H1 (cell line): ENCODE results near the gene EIF4A2. TPM values are rescaled to one million over a fixed set of nuclear protein-coding genes. Genes with fewer than 3 reads are reported as not detected.

Experiments
- BCL11A ChIP-seq, 2 experiments: IDR thresholded peaks; one replicate each; pipeline ENCODE4 v1.6.1; 2011; ENCODE audit warnings: low read depth in 2 of 2, low read length in 2 of 2, mild to moderate bottlenecking in 2 of 2
- HDAC2 ChIP-seq, 2 experiments: fragments of 300-600 bp in 1 of 2; sonication (generic) in 1 of 2; IDR thresholded peaks; 2 replicates each; pipeline ENCODE4 v1.6.1; 2011 to 2012; ENCODE audit warnings: low read depth in 2 of 2, low read length in 2 of 2, mild to moderate bottlenecking in 2 of 2, moderate library complexity in 2 of 2, borderline replicate concordance in 1 of 2, inconsistent platforms in 1 of 2
- KDM4A ChIP-seq: IDR thresholded peaks from one replicate; pipeline ENCODE4 v1.7.1; 2012; ENCODE audit warnings: low read depth, mild to moderate bottlenecking, moderate library complexity, low read length, inconsistent platforms; ENCODE audit not compliant: severe bottlenecking
- MAX ChIP-seq: IDR thresholded peaks from 2 replicates; pipeline ENCODE4 v1.6.1; 2012; ENCODE audit warnings: inconsistent platforms
- PHF8 ChIP-seq: fragments of 200-600 bp; sonication (generic); conservative IDR thresholded peaks from 2 replicates; pipeline ENCODE4 v1.7.1; 2012; ENCODE audit warnings: low read depth, mild to moderate bottlenecking, inconsistent platforms, low read length, moderate library complexity
- polyA plus RNA-seq, 7 experiments: library from polyadenylated mRNA; depleted of rRNA in 3 of 7; stranded (reverse) in 5 of 7; unstranded in 2 of 7; fragments of >200 nt in 5 of 7; fragments of 200-250 nt in 2 of 7; gene quantifications; 1 replicate in 5 of 7; 2 replicates in 1 of 7; 4 replicates in 1 of 7; pipeline versions ENCODE4 v1.2.1 to v1.2.3, GENCODE V29; 2011 to 2013; ENCODE audit warnings: missing spikeins in 2 of 7, mixed read lengths in 2 of 7
- total RNA-seq: library from RNA; stranded (reverse); fragmentation: NEBNext Ultra II Directional; extraction: Animal tissue kit (Norgen Biotek cat#: 25700); gene quantifications from 2 replicates; pipeline ENCODE4 v1.2.1, GENCODE V29; 2021
- TF ChIP-seq, protein P1 (sequence below): fragments of 300-600 bp; sonication (generic); IDR thresholded peaks from 2 replicates; pipeline ENCODE4 v1.7.1; 2012; ENCODE audit warnings: low read length, moderate library complexity, mild to moderate bottlenecking, inconsistent platforms; ENCODE audit not compliant: insufficient replicate concordance

EIF4A2 gene
- total and polyA plus RNA-seq, 2 of the 8 experiments (the other 6 are each of a cell fraction or from before 2014, with no cell fraction given), result 527 to 604 TPM

DNA sequence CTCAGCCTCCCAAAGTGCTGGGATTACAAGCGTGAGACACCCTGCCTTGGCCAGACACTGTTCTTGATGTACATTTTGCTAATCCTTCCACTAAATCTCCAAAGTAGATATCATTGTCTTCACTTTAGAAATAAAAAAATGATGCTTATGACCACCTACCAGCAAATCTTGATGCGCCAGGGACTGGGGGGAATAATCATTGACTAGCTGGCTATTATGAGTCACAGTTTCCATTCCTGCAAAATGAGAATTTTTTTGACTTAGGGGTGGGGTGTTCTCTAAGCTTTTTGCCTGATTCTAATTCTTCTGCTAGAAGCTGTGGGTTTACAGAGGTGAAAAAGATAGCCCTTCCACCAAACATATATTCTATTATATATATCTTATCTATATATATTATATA is 40.0 kb downstream of the EIF4A2 start (continued):
- no peak for TF ChIP-seq PHF8
- no peak for TF ChIP-seq BCL11A (IDR thresholded peaks at IDR 0.05; ENCODE audit: low read depth in 2 of 2, low read length in 2 of 2)
- TF ChIP-seq KDM4A, result no peak
- TF ChIP-seq, protein P1, sequence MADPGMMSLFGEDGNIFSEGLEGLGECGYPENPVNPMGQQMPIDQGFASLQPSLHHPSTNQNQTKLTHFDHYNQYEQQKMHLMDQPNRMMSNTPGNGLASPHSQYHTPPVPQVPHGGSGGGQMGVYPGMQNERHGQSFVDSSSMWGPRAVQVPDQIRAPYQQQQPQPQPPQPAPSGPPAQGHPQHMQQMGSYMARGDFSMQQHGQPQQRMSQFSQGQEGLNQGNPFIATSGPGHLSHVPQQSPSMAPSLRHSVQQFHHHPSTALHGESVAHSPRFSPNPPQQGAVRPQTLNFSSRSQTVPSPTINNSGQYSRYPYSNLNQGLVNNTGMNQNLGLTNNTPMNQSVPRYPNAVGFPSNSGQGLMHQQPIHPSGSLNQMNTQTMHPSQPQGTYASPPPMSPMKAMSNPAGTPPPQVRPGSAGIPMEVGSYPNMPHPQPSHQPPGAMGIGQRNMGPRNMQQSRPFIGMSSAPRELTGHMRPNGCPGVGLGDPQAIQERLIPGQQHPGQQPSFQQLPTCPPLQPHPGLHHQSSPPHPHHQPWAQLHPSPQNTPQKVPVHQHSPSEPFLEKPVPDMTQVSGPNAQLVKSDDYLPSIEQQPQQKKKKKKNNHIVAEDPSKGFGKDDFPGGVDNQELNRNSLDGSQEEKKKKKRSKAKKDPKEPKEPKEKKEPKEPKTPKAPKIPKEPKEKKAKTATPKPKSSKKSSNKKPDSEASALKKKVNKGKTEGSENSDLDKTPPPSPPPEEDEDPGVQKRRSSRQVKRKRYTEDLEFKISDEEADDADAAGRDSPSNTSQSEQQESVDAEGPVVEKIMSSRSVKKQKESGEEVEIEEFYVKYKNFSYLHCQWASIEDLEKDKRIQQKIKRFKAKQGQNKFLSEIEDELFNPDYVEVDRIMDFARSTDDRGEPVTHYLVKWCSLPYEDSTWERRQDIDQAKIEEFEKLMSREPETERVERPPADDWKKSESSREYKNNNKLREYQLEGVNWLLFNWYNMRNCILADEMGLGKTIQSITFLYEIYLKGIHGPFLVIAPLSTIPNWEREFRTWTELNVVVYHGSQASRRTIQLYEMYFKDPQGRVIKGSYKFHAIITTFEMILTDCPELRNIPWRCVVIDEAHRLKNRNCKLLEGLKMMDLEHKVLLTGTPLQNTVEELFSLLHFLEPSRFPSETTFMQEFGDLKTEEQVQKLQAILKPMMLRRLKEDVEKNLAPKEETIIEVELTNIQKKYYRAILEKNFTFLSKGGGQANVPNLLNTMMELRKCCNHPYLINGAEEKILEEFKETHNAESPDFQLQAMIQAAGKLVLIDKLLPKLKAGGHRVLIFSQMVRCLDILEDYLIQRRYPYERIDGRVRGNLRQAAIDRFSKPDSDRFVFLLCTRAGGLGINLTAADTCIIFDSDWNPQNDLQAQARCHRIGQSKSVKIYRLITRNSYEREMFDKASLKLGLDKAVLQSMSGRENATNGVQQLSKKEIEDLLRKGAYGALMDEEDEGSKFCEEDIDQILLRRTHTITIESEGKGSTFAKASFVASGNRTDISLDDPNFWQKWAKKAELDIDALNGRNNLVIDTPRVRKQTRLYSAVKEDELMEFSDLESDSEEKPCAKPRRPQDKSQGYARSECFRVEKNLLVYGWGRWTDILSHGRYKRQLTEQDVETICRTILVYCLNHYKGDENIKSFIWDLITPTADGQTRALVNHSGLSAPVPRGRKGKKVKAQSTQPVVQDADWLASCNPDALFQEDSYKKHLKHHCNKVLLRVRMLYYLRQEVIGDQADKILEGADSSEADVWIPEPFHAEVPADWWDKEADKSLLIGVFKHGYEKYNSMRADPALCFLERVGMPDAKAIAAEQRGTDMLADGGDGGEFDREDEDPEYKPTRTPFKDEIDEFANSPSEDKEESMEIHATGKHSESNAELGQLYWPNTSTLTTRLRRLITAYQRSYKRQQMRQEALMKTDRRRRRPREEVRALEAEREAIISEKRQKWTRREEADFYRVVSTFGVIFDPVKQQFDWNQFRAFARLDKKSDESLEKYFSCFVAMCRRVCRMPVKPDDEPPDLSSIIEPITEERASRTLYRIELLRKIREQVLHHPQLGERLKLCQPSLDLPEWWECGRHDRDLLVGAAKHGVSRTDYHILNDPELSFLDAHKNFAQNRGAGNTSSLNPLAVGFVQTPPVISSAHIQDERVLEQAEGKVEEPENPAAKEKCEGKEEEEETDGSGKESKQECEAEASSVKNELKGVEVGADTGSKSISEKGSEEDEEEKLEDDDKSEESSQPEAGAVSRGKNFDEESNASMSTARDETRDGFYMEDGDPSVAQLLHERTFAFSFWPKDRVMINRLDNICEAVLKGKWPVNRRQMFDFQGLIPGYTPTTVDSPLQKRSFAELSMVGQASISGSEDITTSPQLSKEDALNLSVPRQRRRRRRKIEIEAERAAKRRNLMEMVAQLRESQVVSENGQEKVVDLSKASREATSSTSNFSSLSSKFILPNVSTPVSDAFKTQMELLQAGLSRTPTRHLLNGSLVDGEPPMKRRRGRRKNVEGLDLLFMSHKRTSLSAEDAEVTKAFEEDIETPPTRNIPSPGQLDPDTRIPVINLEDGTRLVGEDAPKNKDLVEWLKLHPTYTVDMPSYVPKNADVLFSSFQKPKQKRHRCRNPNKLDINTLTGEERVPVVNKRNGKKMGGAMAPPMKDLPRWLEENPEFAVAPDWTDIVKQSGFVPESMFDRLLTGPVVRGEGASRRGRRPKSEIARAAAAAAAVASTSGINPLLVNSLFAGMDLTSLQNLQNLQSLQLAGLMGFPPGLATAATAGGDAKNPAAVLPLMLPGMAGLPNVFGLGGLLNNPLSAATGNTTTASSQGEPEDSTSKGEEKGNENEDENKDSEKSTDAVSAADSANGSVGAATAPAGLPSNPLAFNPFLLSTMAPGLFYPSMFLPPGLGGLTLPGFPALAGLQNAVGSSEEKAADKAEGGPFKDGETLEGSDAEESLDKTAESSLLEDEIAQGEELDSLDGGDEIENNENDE, result no peak
- TF ChIP-seq MAX, result no peak
- TF ChIP-seq HDAC2 (IDR thresholded peaks at IDR 0.05; ENCODE audit: borderline replicate concordance in 1 of 2, low read depth in 2 of 2, low read length in 2 of 2), result no peak
